ENCODE measurements around the gene ZAP70. TPM values are rescaled to one million over a fixed set of nuclear protein-coding genes. Genes with fewer than 3 reads are reported as not detected.

The ZAP70 gene
- total and polyA plus RNA-seq, 2 donors (not counting 3 experiments of a cell fraction or from before 2014, with no cell fraction given), result 0.14 TPM; not detected in 1

DNA sequence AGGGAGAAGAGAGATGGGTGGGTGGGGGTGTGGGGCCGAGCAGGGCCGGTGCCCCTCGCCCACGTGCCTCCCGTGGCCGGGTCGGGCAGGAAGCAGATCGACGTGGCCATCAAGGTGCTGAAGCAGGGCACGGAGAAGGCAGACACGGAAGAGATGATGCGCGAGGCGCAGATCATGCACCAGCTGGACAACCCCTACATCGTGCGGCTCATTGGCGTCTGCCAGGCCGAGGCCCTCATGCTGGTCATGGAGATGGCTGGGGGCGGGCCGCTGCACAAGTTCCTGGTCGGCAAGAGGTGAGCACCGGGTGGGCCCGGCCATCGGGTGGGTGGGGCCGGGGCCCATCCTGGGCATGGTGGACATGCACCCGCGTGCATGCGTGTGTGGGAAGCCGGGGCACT, 21.8 kb downstream of the ZAP70 start:
- H3K36me3 ChIP-seq (ENCODE audit: control insufficient read depth in 2 of 2, extremely low read depth in 1 of 2, insufficient read depth in 2 of 2, low read length in 2 of 2), result no peaks in the 10 kb centered on the region
- H3K9ac ChIP-seq (replicated peaks; ENCODE audit: extremely low read depth, insufficient read depth, low read length), result no peak overlapping the region
- H3K9me3 ChIP-seq (replicated peaks; ENCODE audit: control insufficient read depth, insufficient read depth, low read length), result no peaks in the 10 kb centered on the region
- DNase-seq (ENCODE audit: low read depth, low spot score), result no peak
- H3K79me2 ChIP-seq (ENCODE audit: control insufficient read depth, insufficient read depth, low read length), result no peaks in the 10 kb centered on the region
- H2AFZ ChIP-seq (ENCODE audit: low read depth, low read length), result no peak overlapping the region
- intact Hi-C loops (cut with micrococcal nuclease), result no loop called here
- H3K4me3 ChIP-seq (replicated peaks in 1 of 3; ENCODE audit: insufficient read depth in 1 of 3, low read depth in 1 of 3, low read length in 3 of 3), result no peak overlapping the region
- ChIA-PET POLR2A (no interaction called here), CTCF (no interaction called here)
- FAIRE-seq, result no peak
- H3K4me1 ChIP-seq (ENCODE audit: control insufficient read depth, extremely low read depth, insufficient read depth, low read length), result no peaks in the 10 kb centered on the region
- H3K27me3 ChIP-seq (ENCODE audit: control insufficient read depth in 2 of 2, insufficient read depth in 2 of 2, low read length in 2 of 2), result no peaks in the 10 kb centered on the region
- no peaks in the 10 kb centered on the region for H3K9me1 ChIP-seq (replicated peaks; ENCODE audit: control insufficient read depth, extremely low read depth, insufficient read depth, low read length)
- H4K20me1 ChIP-seq (replicated peaks; ENCODE audit: control insufficient read depth, extremely low read depth, insufficient read depth, low read length), result no peaks in the 10 kb centered on the region
- H3K4me2 ChIP-seq (ENCODE audit: insufficient read depth, low read length), result no peak overlapping the region
- TF ChIP-seq POLR2A (IDR thresholded peaks at IDR 0.05; ENCODE audit: low read depth, low read length) (no peak), MYC (IDR thresholded peaks at IDR 0.05; ENCODE audit: low read depth, low read length) (no peak), JUN (IDR thresholded peaks at IDR 0.05; ENCODE audit: borderline replicate concordance, insufficient read depth, insufficient read length, low read depth) (no peak), GATA2 (IDR thresholded peaks at IDR 0.05; ENCODE audit: insufficient read depth, insufficient read length, low read depth, low read length) (no peak), EZH2 (IDR thresholded peaks at IDR 0.05; ENCODE audit: borderline replicate concordance, low read depth, low read length, severe bottlenecking) (no peak), POLR2AphosphoS5 (IDR thresholded peaks at IDR 0.05; ENCODE audit: insufficient read depth, low read depth, low read length) (no peak), FOS (IDR thresholded peaks at IDR 0.05; ENCODE audit: borderline replicate concordance, insufficient read depth, low read length) (no peak)
- TF ChIP-seq, protein P1, sequence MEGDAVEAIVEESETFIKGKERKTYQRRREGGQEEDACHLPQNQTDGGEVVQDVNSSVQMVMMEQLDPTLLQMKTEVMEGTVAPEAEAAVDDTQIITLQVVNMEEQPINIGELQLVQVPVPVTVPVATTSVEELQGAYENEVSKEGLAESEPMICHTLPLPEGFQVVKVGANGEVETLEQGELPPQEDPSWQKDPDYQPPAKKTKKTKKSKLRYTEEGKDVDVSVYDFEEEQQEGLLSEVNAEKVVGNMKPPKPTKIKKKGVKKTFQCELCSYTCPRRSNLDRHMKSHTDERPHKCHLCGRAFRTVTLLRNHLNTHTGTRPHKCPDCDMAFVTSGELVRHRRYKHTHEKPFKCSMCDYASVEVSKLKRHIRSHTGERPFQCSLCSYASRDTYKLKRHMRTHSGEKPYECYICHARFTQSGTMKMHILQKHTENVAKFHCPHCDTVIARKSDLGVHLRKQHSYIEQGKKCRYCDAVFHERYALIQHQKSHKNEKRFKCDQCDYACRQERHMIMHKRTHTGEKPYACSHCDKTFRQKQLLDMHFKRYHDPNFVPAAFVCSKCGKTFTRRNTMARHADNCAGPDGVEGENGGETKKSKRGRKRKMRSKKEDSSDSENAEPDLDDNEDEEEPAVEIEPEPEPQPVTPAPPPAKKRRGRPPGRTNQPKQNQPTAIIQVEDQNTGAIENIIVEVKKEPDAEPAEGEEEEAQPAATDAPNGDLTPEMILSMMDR (IDR thresholded peaks at IDR 0.05; ENCODE audit: extremely low read depth in 1 of 2, insufficient read depth in 1 of 2, low read depth in 1 of 2, low read length in 2 of 2), result no peak
- TF ChIP-seq, protein P2, sequence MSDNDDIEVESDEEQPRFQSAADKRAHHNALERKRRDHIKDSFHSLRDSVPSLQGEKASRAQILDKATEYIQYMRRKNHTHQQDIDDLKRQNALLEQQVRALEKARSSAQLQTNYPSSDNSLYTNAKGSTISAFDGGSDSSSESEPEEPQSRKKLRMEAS (IDR thresholded peaks at IDR 0.05; ENCODE audit: insufficient read depth, insufficient read length), result no peak
- dilution Hi-C loops (cut with MboI; ENCODE audit: extremely low pct_ligation_motif_present, low sequenced_read_pairs), result no loop called here
- BruUV-seq (replicated peaks), result no TSS peak
- no peak overlapping the region for H3K27ac ChIP-seq (ENCODE audit: insufficient read depth, low read depth, low read length)
